H9 (cell line): ENCODE data around the gene UNC45A. TPM values are rescaled to one million over a fixed set of nuclear protein-coding genes. Genes with fewer than 3 reads are reported as not detected.

Experiments used
- DNase-seq: peaks from one replicate; pipeline ENCODE4 v3.0.0-alpha.2; 2017
- H2AFZ ChIP-seq: one replicate; pipeline ENCODE4 v1.6.1; 2013; ENCODE audit warnings: mild to moderate bottlenecking, low read length, control low read depth, moderate library complexity
- H2AK5ac ChIP-seq: 2 replicates; pipeline ENCODE4 v1.6.1; 2013; ENCODE audit warnings: low read length, control low read depth, mixed read lengths; ENCODE audit not compliant: insufficient read length
- H2BK120ac ChIP-seq: one replicate; pipeline ENCODE4 v1.6.1; 2013; ENCODE audit warnings: low read depth, mild to moderate bottlenecking, low read length, control low read depth, inconsistent platforms; ENCODE audit not compliant: poor library complexity, severe bottlenecking
- H2BK12ac ChIP-seq: 2 replicates; pipeline ENCODE4 v1.6.1; 2013; ENCODE audit warnings: low read length, control low read depth, mixed read lengths, low read depth; ENCODE audit not compliant: insufficient read length
- H2BK15ac ChIP-seq: 2 replicates; pipeline ENCODE4 v1.6.1; 2013; ENCODE audit warnings: low read depth, low read length, control low read depth
- H2BK20ac ChIP-seq: one replicate; pipeline ENCODE4 v1.6.1; 2013; ENCODE audit warnings: low read depth, mild to moderate bottlenecking, low read length, control low read depth, inconsistent platforms; ENCODE audit not compliant: poor library complexity, severe bottlenecking
- H2BK5ac ChIP-seq: 2 replicates; pipeline ENCODE4 v1.6.1; 2013; ENCODE audit warnings: low read length, control low read depth, mixed read lengths; ENCODE audit not compliant: insufficient read length
- H3K14ac ChIP-seq: 2 replicates; pipeline ENCODE4 v1.6.1; 2013; ENCODE audit warnings: low read length, control low read depth; ENCODE audit not compliant: insufficient read depth
- H3K18ac ChIP-seq: 2 replicates; pipeline ENCODE4 v1.6.1; 2013; ENCODE audit warnings: low read depth, mild to moderate bottlenecking, mixed read lengths, low read length, control low read depth; ENCODE audit not compliant: insufficient read length
- H3K23ac ChIP-seq: 2 replicates; pipeline ENCODE4 v1.6.1; 2013; ENCODE audit warnings: low read length, control low read depth, mixed read lengths, low read depth; ENCODE audit not compliant: insufficient read length
- H3K23me2 ChIP-seq: 2 replicates; pipeline ENCODE4 v1.6.1; 2013; ENCODE audit warnings: low read depth, mild to moderate bottlenecking, mixed read lengths, low read length, control low read depth; ENCODE audit not compliant: insufficient read length, poor library complexity, severe bottlenecking
- H3K27ac ChIP-seq: 2 replicates; pipeline ENCODE4 v1.5.1; 2013; ENCODE audit warnings: low read length, control low read depth, mixed read lengths, low read depth; ENCODE audit not compliant: insufficient read length
- H3K27me3 ChIP-seq: 2 replicates; pipeline ENCODE4 v1.6.1; 2013; ENCODE audit warnings: low read length, control low read depth, inconsistent platforms; ENCODE audit not compliant: insufficient read depth
- H3K4ac ChIP-seq: 2 replicates; pipeline ENCODE4 v1.6.1; 2013; ENCODE audit warnings: low read depth, mild to moderate bottlenecking, control low read depth, inconsistent platforms, low read length, moderate library complexity
- H3K4me1 ChIP-seq: 2 replicates; pipeline ENCODE4 v1.6.1; 2013; ENCODE audit warnings: low read length, control low read depth, inconsistent platforms; ENCODE audit not compliant: insufficient read depth
- H3K4me2 ChIP-seq: 2 replicates; pipeline ENCODE4 v1.6.1; 2013; ENCODE audit warnings: low read length, control low read depth, mixed read lengths; ENCODE audit not compliant: insufficient read length, insufficient read depth
- H3K56ac ChIP-seq: 2 replicates; pipeline ENCODE4 v1.6.1; 2013; ENCODE audit warnings: low read depth, mild to moderate bottlenecking, mixed read lengths, low read length, control low read depth; ENCODE audit not compliant: insufficient read length
- H3K79me1 ChIP-seq: 2 replicates; pipeline ENCODE4 v1.6.1; 2013; ENCODE audit warnings: low read depth, mild to moderate bottlenecking, moderate library complexity, low read length, control low read depth, inconsistent platforms; ENCODE audit not compliant: insufficient read depth, poor library complexity, severe bottlenecking
- H3K79me2 ChIP-seq: 2 replicates; pipeline ENCODE4 v1.6.1; 2013; ENCODE audit warnings: low read length, control low read depth, inconsistent platforms; ENCODE audit not compliant: insufficient read depth
- H3K9ac ChIP-seq: 2 replicates; pipeline ENCODE4 v1.6.1; 2013; ENCODE audit warnings: low read length, control low read depth, mixed read lengths; ENCODE audit not compliant: insufficient read length; ENCODE audit errors: extremely low read depth
- H3K9me3 ChIP-seq: one replicate; pipeline ENCODE4 v1.6.1; 2013; ENCODE audit warnings: low read depth, low read length, inconsistent platforms; ENCODE audit not compliant: control insufficient read depth
- H3T11ph ChIP-seq: one replicate; pipeline ENCODE4 v1.6.1; 2013; ENCODE audit warnings: mild to moderate bottlenecking, low read length, control low read depth, inconsistent platforms
- H4K20me1 ChIP-seq: one replicate; pipeline ENCODE4 v1.6.1; 2013; ENCODE audit not compliant: control insufficient read depth, insufficient read length, insufficient read depth
- H4K5ac ChIP-seq: 2 replicates; pipeline ENCODE4 v1.6.1; 2013; ENCODE audit warnings: low read depth, mild to moderate bottlenecking, mixed read lengths, low read length, control low read depth; ENCODE audit not compliant: insufficient read length
- H4K8ac ChIP-seq: replicated peaks from 2 replicates; pipeline ENCODE4 v1.6.1; 2013; ENCODE audit warnings: low read length, control low read depth, mixed read lengths, low read depth; ENCODE audit not compliant: insufficient read length
- H4K91ac ChIP-seq: 2 replicates; pipeline ENCODE4 v1.6.1; 2013; ENCODE audit warnings: low read depth, mild to moderate bottlenecking, moderate library complexity, mixed read lengths, low read length, control low read depth; ENCODE audit not compliant: insufficient read length
- H3K27ac Mint-ChIP-seq, 3 experiments: 2 replicates in 2 of 3; 3 replicates in 1 of 3; pipeline ENCODE4 v1.8.0; 2020 to 2021; ENCODE audit warnings: mixed read lengths in 3 of 3, mild to moderate bottlenecking in 1 of 3, moderate library complexity in 1 of 3
- H3K27me3 Mint-ChIP-seq: 2 replicates; pipeline ENCODE4 v1.8.0; 2021; ENCODE audit warnings: low read depth, mild to moderate bottlenecking, moderate library complexity, mixed read lengths
- H3K36me3 Mint-ChIP-seq, 3 experiments: 2 replicates in 2 of 3; 3 replicates in 1 of 3; pipeline ENCODE4 v1.8.0; 2020 to 2021; ENCODE audit warnings: low read depth in 3 of 3, mixed read lengths in 3 of 3; ENCODE audit not compliant: insufficient read depth in 1 of 3
- H3K4me1 Mint-ChIP-seq, 2 experiments: 2 replicates each; pipeline ENCODE4 v1.8.0; 2020; ENCODE audit warnings: mixed read lengths in 2 of 2
- H3K4me3 Mint-ChIP-seq, 2 experiments: 2 replicates in 1 of 2; 3 replicates in 1 of 2; pipeline ENCODE4 v1.8.0; 2020 to 2021; ENCODE audit warnings: mild to moderate bottlenecking in 2 of 2, mixed read lengths in 2 of 2, moderate library complexity in 1 of 2
- H3K9me3 Mint-ChIP-seq, 2 experiments: 2 replicates in 1 of 2; 3 replicates in 1 of 2; pipeline ENCODE4 v1.8.0; 2020; ENCODE audit warnings: mild to moderate bottlenecking in 2 of 2, mixed read lengths in 2 of 2, moderate library complexity in 1 of 2
- CTCF ChIP-seq: fragments of 200-600 bp; sonication (generic); conservative IDR thresholded peaks from 3 replicates; pipeline ENCODE4 v1.8.0; 2021; ENCODE audit warnings: antibody characterized with exemption, mild to moderate bottlenecking
- WGBS: extraction: QIAGEN DNeasy Blood & Tissue Kit; methylation state at CpG from one replicate; pipeline ENCODE4 v1.1.7; 2013; ENCODE audit warnings: missing lambda C conversion rate, low lambda C conversion rate, mixed read lengths; ENCODE audit not compliant: insufficient read length; ENCODE audit errors: extremely low coverage; 5-methylcytosine and 5-hydroxymethylcytosine counted together
- total RNA-seq: library from RNA; stranded (reverse); gene quantifications from 2 replicates; pipeline ENCODE4 v1.2.1, GENCODE V29; 2021

Gene UNC45A
- total RNA-seq, 1 experiment from 2014 or later, result 84.6 TPM

- Histone ChIP-seq H3K23ac (no peak overlapping the region), H3K56ac (no peak overlapping the region), H4K91ac (no peak overlapping the region), H2BK120ac (no peak overlapping the region), H4K5ac (no peak overlapping the region), H4K8ac (no peak overlapping the region), H3K23me2 (peaks cover 7% of the 10 kb centered on the region), H3T11ph (no peak overlapping the region), H4K20me1 (no peaks in the 10 kb centered on the region), H3K27me3 (no peaks in the 10 kb centered on the region), H3K4ac (no peak overlapping the region), H3K79me1 (no peaks in the 10 kb centered on the region), H3K9ac (no peak overlapping the region), H2AFZ (no peak overlapping the region), H3K4me1 (no peaks in the 10 kb centered on the region), H3K27ac (no peak overlapping the region), H3K9me3 (no peaks in the 10 kb centered on the region), H3K18ac (no peak overlapping the region), H3K79me2 (no peaks in the 10 kb centered on the region; the same call in 1 of the 2 replicates), H2BK5ac (no peak overlapping the region), H3K14ac (no peak overlapping the region), H2BK12ac (no peak overlapping the region), H2BK20ac (no peak overlapping the region), H3K4me2 (no peak overlapping the region), H2BK15ac (no peak overlapping the region), H2AK5ac (no peak overlapping the region)
- H3K36me3 Mint-ChIP-seq, result peaks cover 46 to 66% (median 62%) of the 10 kb centered on the region in 3 experiments; a peak in 6 of 7 replicates
- no peaks in the 10 kb centered on the region for H3K9me3 Mint-ChIP-seq
- H3K27me3 Mint-ChIP-seq, result no peaks in the 10 kb centered on the region; the same call in 1 of the 2 replicates
- no peak for TF ChIP-seq CTCF
- no CpG with 5 or more reads among the region's 7 CpGs for WGBS
- no peak for DNase-seq
- H3K4me1 Mint-ChIP-seq, result peaks cover 9 to 10% of the 10 kb centered on the region in 2 experiments
- H3K4me3 Mint-ChIP-seq, result no peak overlapping the region
- no peak overlapping the region for H3K27ac Mint-ChIP-seq
Observed at GRCh38 chr15:90939756-90940155, 4.7 kb downstream of the UNC45A start.
